KOPT-K1 (cell line): ENCODE measurements around the gene UACA.
"Not testable (repeated sequence)": the region's sequence is repeated elsewhere in the genome, so short reads cannot be mapped to it uniquely, and the experiment has no call there.

Experiments used
- H3K27ac ChIP-seq: fragments of 200-600 bp; sonication (generic); 2 replicates; pipeline ENCODE4 v1.5.1; 2016; ENCODE audit warnings: antibody characterized with exemption, mild to moderate bottlenecking, low read depth, low read length; ENCODE audit not compliant: poor library complexity, severe bottlenecking
- H3K36me3 ChIP-seq: fragments of 200-600 bp; sonication (generic); 2 replicates; pipeline ENCODE4 v1.5.1; 2017; ENCODE audit warnings: antibody characterized with exemption, mild to moderate bottlenecking, low read length, moderate library complexity; ENCODE audit not compliant: insufficient read depth
- H3K9me3 ChIP-seq: fragments of 200-600 bp; sonication (generic); 2 replicates; pipeline ENCODE4 v1.5.1; 2017; ENCODE audit warnings: antibody characterized with exemption, low read length, mild to moderate bottlenecking; ENCODE audit not compliant: insufficient read depth, poor library complexity, severe bottlenecking

Gene UACA

DNA sequence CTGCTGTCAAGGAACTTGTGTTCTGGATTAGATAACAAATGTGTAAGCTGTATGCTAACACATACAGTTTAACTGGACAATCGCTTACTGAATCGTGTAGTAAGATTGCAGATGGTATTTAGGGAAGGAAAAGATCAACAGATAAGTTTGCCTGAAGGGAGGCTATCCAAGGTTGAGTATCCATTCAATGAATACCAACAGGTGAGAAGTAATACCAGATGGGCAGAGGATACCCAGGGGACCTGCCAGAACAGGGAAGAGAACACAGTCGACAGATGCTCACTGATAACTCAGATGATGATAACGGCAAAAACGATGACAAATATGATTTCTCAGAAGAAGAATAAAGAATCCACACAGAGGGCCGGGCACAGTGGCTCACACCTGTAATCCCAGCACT, 3.2 kb upstream of the UACA start:
- Histone ChIP-seq H3K9me3 (no peaks in the 10 kb centered on the region), H3K36me3 (no peaks in the 10 kb centered on the region), H3K27ac (no peak overlapping the region)

DNA sequence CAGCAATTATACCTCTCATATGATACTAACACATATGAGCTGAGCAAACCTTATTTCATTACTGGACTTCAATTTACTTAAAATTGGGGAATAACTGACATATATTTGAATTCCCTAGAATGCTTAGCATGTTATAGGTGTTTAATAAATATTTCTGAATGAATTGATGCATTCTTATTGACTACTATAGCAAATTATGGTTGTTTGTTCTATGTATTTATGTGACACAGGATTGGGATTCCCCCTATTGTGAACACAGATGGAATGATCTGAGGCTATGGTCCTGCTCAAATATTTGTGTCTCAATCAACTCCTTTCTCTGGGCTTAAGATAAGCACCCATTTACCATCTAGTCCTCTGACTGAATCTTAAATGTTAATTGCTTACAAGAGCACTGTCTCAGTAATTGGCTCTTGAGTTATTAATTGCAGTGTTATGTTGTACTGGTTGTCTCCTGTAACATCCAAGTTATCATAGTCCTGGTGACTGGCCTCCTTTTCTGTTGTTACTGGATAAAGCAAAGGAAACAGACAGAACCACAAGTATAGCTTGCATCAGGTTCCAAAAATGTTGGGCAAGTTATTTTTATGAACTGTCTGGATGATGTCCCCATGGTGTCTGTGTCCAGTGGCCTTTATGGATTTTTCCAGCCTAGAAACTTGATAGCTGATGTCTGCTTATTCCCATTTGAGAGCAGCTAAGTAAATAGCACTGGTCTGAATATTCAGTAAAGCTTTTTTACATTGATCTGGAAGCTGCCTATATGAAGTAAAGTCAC, 2.3 kb upstream of the UACA start:
- no peaks in the 10 kb centered on the region for H3K9me3 ChIP-seq
- no peaks in the 10 kb centered on the region for H3K36me3 ChIP-seq
- no peak overlapping the region for H3K27ac ChIP-seq

GRCh38 chr15:70763950-70764730, 782 bp upstream of the UACA start:
- Histone ChIP-seq H3K36me3 (no peaks in the 10 kb centered on the region), H3K9me3 (no peaks in the 10 kb centered on the region), H3K27ac (no peak overlapping the region)

- no peak overlapping the region for H3K27ac ChIP-seq
- no peaks in the 10 kb centered on the region for H3K9me3 ChIP-seq
Observed at GRCh38 chr15:70762469-70763119, 764 bp downstream of the UACA start.

DNA sequence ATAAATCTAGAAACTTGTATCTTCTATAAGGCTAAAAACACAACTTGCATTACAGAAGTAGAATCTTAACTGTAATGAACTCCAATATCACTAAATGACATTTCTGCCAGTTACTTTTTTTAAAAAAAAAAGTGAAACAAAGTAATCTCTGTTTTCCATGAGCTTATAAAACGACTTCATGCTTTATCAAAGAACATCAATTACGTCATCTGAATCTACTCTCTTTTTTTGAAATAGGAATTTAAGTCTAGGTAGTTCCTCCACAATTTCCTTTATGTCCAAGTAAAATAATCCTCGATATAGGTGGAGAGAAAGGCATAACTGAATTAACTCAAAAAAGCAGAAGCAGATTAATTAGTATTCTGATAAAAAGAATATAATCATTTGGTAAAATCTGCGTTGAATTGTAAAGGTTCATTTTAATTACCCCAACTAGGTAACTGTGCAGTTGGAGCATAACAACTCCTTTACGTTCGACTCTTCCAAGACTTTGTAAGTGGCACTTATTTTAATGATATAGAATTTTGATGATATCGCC, 1.4 kb downstream of the UACA start:
- Histone ChIP-seq H3K9me3 (no peaks in the 10 kb centered on the region), H3K36me3 (no peaks in the 10 kb centered on the region), H3K27ac (no peak overlapping the region)

More at GRCh38 chr15:70762469-70763119, 764 bp downstream of the UACA start:
- H3K36me3 ChIP-seq = no peaks in the 10 kb centered on the region

DNA sequence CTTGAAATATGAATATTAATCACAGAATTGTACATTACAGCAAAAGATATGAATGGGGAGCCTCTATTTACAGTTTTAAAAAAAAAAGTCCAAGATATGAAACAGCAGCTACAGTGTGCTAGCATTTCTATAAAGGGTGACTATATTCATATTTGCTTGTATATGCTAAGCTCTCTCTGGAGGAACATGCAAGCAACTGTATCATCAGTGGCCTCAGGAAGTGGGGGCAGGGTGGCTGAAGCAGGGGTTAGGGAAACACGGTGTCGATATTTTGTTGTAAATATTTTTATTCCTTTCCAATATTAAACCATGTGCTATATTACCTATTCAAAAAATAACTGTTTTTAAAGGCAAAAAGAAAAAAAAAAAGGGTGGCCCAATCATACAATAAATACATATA, 2.3 kb downstream of the UACA start:
- Histone ChIP-seq H3K36me3 (no peaks in the 10 kb centered on the region), H3K9me3 (no peaks in the 10 kb centered on the region), H3K27ac (no peak overlapping the region)

DNA sequence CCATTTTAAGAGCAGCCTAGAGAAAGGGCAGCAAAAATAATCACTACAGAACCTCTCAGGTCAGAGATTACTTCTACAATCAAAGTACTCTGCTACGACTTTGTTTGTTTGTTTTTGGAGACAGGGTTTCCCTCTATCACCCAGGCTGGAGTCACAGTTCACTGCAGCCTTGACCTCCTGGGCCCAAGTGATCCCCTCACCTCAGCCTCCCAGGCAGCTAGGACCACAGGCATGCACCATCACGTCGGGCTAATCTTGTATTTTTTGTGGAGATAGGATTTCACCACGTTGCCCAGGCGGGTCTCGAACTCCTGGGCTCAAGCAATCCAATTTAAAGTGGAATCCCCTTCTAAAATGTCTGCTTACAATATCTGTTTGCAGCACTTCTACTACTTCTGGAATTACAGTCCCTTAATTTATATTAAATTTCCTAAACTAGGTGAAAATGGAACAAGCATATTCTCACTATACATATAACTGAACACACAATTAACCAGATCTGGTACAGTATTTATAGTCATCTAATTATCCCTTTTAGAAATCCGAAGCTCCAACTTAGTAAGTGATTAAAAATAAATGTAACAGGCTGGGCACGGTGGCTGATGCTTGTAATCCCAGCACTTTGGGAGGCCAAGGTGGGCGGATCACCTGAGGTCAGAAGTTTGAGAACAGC, 4.4 kb downstream of the UACA start:
- no peak overlapping the region for H3K27ac ChIP-seq
- H3K9me3 ChIP-seq = no peaks in the 10 kb centered on the region
- H3K36me3 ChIP-seq = no peaks in the 10 kb centered on the region

- Histone ChIP-seq H3K27ac (no peak overlapping the region), H3K36me3 (no peaks in the 10 kb centered on the region), H3K9me3 (no peaks in the 10 kb centered on the region)
Observed at GRCh38 chr15:70757627-70758026, 5.7 kb downstream of the UACA start.

DNA sequence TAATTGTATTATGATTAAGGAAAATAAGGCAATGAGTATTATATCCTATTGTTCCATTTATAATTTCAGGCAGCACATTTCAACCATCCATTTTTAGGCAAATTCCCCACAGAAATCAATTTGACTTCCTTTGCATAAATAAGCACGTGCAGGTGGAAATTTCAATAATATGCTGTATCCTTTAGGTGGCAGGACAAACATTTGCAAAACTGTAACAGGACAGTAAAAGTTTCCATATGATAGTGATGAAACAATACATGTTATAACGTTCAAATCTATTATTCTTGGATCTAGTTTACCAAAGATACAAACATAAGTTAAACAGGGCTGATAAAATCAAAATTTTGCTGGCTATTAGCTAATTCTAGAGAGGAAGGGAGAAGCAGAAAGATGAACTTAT, 8.5 kb downstream of the UACA start:
- Histone ChIP-seq H3K27ac (no peak overlapping the region), H3K36me3 (no peaks in the 10 kb centered on the region), H3K9me3 (no peaks in the 10 kb centered on the region)

DNA sequence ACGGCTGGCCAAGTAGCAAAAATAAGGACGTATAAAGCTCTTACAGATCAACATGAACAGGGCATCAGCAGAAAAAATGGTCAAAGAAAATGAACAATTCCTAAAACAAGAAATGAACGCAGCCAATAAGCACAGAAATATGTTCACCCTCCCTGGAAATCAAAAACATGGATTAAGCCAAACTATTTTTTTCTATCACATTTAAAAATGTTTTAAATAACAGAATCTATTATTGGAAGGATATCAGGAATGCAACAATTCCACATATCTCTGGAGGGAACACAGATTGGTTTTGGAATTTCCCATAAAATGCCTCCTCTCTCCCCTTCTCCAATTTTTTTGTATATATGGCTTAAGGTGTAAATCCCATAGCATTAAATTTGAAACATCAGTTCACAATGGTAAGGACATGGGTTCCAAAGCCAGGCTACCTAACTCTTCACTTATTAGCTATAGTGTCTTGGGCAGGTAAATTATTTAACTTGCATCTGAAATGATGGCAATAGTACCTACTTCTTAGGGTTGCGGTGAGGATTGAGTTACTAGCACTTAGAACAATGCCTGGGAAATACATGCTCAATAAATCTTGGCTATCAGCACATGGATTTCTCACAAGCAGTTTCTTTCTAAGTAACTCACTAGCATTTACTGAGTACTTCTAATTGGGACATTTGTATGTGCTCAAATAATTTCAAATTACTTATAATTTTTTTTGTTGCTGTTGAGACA, 10.1 kb downstream of the UACA start:
- no peaks in the 10 kb centered on the region for H3K9me3 ChIP-seq
- no peaks in the 10 kb centered on the region for H3K36me3 ChIP-seq
- H3K27ac ChIP-seq = no peak overlapping the region

- no peaks in the 10 kb centered on the region for H3K9me3 ChIP-seq
- H3K27ac ChIP-seq = no peak overlapping the region
- no peaks in the 10 kb centered on the region for H3K36me3 ChIP-seq
Observed at GRCh38 chr15:70752193-70752635, 11.1 kb downstream of the UACA start.

- no peaks in the 10 kb centered on the region for H3K36me3 ChIP-seq
- H3K27ac ChIP-seq = no peak overlapping the region
- no peaks in the 10 kb centered on the region for H3K9me3 ChIP-seq
Observed at GRCh38 chr15:70750203-70750869, 13.0 kb downstream of the UACA start.

DNA sequence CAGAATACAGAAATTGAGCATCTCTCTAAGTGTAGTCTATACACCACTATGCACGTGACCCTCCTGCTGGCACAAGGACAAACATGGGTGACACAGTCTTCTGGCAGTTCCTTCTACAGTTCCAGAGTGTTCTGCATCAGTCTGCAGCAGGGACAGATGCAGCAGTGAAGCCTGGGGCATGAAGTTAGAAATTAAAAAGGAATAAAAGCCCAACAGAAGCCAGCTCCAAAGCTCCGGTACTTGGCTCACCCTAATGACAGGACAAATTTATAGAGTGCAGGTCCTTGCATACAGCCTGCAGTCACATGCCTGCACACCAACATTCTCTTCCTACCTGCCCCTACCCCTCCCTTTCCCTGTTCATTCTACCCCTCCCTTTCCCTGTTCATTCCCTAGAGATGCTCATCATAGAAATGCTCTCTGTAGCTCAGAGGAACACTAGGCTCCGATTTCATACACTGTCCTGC, 15.0 kb downstream of the UACA start:
- no peaks in the 10 kb centered on the region for H3K36me3 ChIP-seq
- no peaks in the 10 kb centered on the region for H3K9me3 ChIP-seq
- no peak overlapping the region for H3K27ac ChIP-seq

DNA sequence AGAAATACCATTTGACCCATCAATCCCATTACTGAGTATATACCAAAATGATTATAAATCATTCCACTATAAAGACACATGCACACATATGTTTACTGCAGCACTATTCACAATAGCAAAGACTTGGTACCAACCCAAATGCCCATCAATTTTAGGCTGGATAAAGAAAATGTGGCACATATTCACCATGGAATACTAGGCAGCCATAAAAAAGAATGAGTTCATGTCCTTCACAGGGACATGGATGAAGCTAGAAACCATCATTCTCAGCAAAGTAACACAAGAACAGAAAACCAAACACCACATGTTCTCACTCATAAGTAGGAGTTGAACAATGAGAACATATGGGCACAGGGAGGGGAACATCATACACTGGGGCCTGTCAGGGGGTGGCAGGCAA, 16.8 kb downstream of the UACA start:
- H3K36me3 ChIP-seq, H3K9me3 ChIP-seq, H3K27ac ChIP-seq: not testable (repeated sequence)
